HepG2 (cell line): ENCODE measurements around the gene MYH7. TPM values are rescaled to one million over a fixed set of nuclear protein-coding genes. Genes with fewer than 3 reads are reported as not detected.
A peak's percentile ranks its signal among the peaks of the same experiment; 100 is the strongest.

ENCODE experiments used
- ATF1 ChIP-seq: IDR thresholded peaks from 2 replicates; pipeline ENCODE4 v1.6.1; 2016; ENCODE audit warnings: mild to moderate bottlenecking, control low read depth
- BCLAF1 ChIP-seq: fragments of 450-650 bp; IDR thresholded peaks from 2 replicates; pipeline ENCODE4 v1.6.1; 2017; ENCODE audit warnings: mild to moderate bottlenecking
- CC2D1A ChIP-seq: sonication (generic); formaldehyde crosslinking; IDR thresholded peaks from 2 replicates; pipeline ENCODE4 v1.8.1; 2023; ENCODE audit warnings: mild to moderate bottlenecking, missing genetic modification reagents
- DNMT3B ChIP-seq: conservative IDR thresholded peaks from 2 replicates; pipeline ENCODE4 v1.6.1; 2016; ENCODE audit warnings: missing biosample characterization, control low read depth
- FOXC1 ChIP-seq: sonication (generic); formaldehyde crosslinking; IDR thresholded peaks from 2 replicates; pipeline ENCODE4 v1.8.0; 2022; ENCODE audit warnings: mild to moderate bottlenecking, missing genetic modification reagents, borderline replicate concordance
- HMG20A ChIP-seq: IDR thresholded peaks from 2 replicates; pipeline ENCODE4 v1.6.1; 2016; ENCODE audit warnings: borderline replicate concordance
- ISL2 ChIP-seq: sonication (generic); formaldehyde crosslinking; IDR thresholded peaks from 2 replicates; pipeline ENCODE4 v1.5.0; 2020; ENCODE audit warnings: missing genetic modification reagents
- KMT2A ChIP-seq: sonication (generic); formaldehyde crosslinking; IDR thresholded peaks from 2 replicates; pipeline ENCODE4 v1.4.0; 2020; ENCODE audit warnings: missing genetic modification reagents
- NFE2 ChIP-seq: sonication (generic); formaldehyde crosslinking; IDR thresholded peaks from 2 replicates; pipeline ENCODE4 v1.4.0; 2020; ENCODE audit warnings: missing genetic modification reagents
- PRPF4 ChIP-seq: fragments of 200-400 bp; formaldehyde crosslinking; IDR thresholded peaks from 2 replicates; pipeline ENCODE4 v1.6.1; 2016; ENCODE audit warnings: low read length, low read depth; ENCODE audit not compliant: poor library complexity, severe bottlenecking
- TAF1 ChIP-seq: sonication (generic); formaldehyde crosslinking; IDR thresholded peaks from 2 replicates; pipeline ENCODE4 v1.4.0; 2020; ENCODE audit warnings: missing genetic modification reagents
- ZBTB2 ChIP-seq: sonication (generic); formaldehyde crosslinking; IDR thresholded peaks from 2 replicates; pipeline ENCODE4 v1.8.0; 2022; ENCODE audit warnings: low read depth, missing genetic modification reagents
- ZBTB21 ChIP-seq: sonication (generic); formaldehyde crosslinking; IDR thresholded peaks from 2 replicates; pipeline ENCODE4 v1.4.0; 2020; ENCODE audit warnings: missing genetic modification reagents
- ZNF350 ChIP-seq: sonication (generic); formaldehyde crosslinking; IDR thresholded peaks from 2 replicates; pipeline ENCODE4 v1.4.0; 2020; ENCODE audit warnings: mild to moderate bottlenecking, low read depth, missing genetic modification reagents, borderline replicate concordance
- ZNF451 ChIP-seq: sonication (generic); formaldehyde crosslinking; IDR thresholded peaks from 2 replicates; pipeline ENCODE4 v1.5.0; 2020; ENCODE audit warnings: mild to moderate bottlenecking, missing genetic modification reagents
- ZNF563 ChIP-seq: sonication (generic); formaldehyde crosslinking; IDR thresholded peaks from 2 replicates; pipeline ENCODE4 v1.8.0; 2022; ENCODE audit warnings: mild to moderate bottlenecking, moderate library complexity, missing genetic modification reagents
- ZNF614 ChIP-seq: IDR thresholded peaks from 2 replicates; pipeline ENCODE4 v1.6.1; 2018; ENCODE audit warnings: missing biosample characterization, missing genetic modification reagents, inconsistent platforms, borderline replicate concordance
- ZNF724P ChIP-seq: sonication (generic); formaldehyde crosslinking; IDR thresholded peaks from 2 replicates; pipeline ENCODE4 v1.8.0; 2022; ENCODE audit warnings: missing genetic modification reagents, borderline replicate concordance
- ZNF746 ChIP-seq: sonication (generic); formaldehyde crosslinking; IDR thresholded peaks from 2 replicates; pipeline ENCODE4 v1.8.0; 2022; ENCODE audit warnings: mild to moderate bottlenecking, missing genetic modification reagents
- polyA plus RNA-seq, 8 experiments: library from polyadenylated mRNA; depleted of rRNA in 3 of 8; stranded (reverse) in 7 of 8; unstranded in 1 of 8; fragments of >200 nt; fragmentation: Illumina TruSeq in 4 of 8; extraction: Trizol in 4 of 8; gene quantifications; 2 replicates each; pipeline versions ENCODE4 v1.2.1 to v1.2.3, GENCODE V29; 2011 to 2016; ENCODE audit warnings: low read depth in 4 of 8, missing spikeins in 1 of 8, mixed read lengths in 1 of 8; ENCODE audit not compliant: insufficient read depth in 1 of 8
- total RNA-seq, 5 experiments: library from RNA; depleted of rRNA; stranded (reverse); fragments of >200 nt; fragmentation: Illumina TruSeq; extraction: Trizol; gene quantifications; 2 replicates each; pipeline ENCODE4 v1.2.3, GENCODE V29; 2016; ENCODE audit warnings: low read depth in 1 of 5
- TF ChIP-seq, protein P1 (sequence below): sonication (generic); formaldehyde crosslinking; conservative IDR thresholded peaks from 2 replicates; pipeline ENCODE4 v1.4.0; 2020; ENCODE audit warnings: missing genetic modification reagents
- TF ChIP-seq, protein P2 (sequence below): sonication (generic); formaldehyde crosslinking; IDR thresholded peaks from 2 replicates; pipeline ENCODE4 v1.5.0; 2020; ENCODE audit warnings: missing genetic modification reagents
- TF ChIP-seq, protein P3 (sequence below): sonication (generic); formaldehyde crosslinking; IDR thresholded peaks from 2 replicates; pipeline ENCODE4 v1.8.0; 2022; ENCODE audit warnings: mild to moderate bottlenecking, missing genetic modification reagents, moderate library complexity

MYH7 gene
- total and polyA plus RNA-seq, 2 of the 13 experiments (the other 11 are each of a cell fraction or from before 2014, with no cell fraction given), result 0.04 TPM; not detected in 1

DNA sequence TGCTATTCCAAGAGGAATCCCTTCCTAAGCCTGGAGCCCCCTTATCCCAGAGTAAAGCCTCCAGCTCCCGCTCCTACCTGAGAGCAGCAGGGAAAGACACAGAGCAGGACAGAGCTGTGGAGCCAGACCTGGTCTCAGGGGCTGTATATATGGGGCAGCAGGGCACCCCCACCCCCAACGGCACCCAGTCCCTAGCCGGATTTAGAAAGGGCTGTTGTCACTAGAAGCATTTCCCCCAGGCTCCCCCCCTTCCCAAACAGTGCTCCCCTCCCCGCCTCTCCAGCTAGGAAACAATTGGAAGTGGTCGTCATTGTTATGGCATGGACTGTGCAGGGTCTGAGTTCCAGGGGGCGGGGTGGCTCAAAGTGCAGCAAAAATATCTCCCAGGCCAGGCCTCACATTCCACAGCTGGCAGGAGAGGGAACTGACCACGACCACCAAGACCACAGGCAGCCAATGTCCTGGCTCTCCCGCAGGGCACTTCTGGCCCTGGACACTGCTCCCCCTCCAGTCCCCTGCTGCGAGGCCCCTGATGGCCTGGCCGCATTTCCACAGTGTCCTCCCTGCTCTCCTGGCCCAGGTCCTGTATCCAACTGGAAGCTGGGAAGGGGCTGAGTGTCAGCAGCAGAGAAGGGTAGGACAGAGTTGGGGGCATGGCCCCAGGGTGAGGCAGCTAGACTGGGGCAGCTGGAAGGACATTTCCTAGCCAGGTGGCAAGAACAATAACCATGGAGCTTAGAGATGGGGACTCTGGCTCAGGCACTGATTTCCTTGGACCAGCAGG lies at the start of gene MYH7 (continued):
- TF ChIP-seq BCLAF1 (no peak), ZBTB2 (CRISPR knock-in tag) (no peak), NFE2 (CRISPR knock-in tag) (no peak), ZNF614 (CRISPR knock-in tag) (no peak), ZNF746 (0 out of 2 replicates have a peak, but pooled peaks have one; percentile 36), HMG20A (CRISPR knock-in tag) (no peak), KMT2A (CRISPR knock-in tag) (no peak), TAF1 (peak; percentile 23; the same call in 1 of the 2 replicates), DNMT3B (CRISPR knock-in tag) (no peak), FOXC1 (CRISPR knock-in tag) (no peak; the same call in none of the 2 replicates), ZNF350 (CRISPR knock-in tag) (no peak), ZNF451 (peak; percentile 90), ISL2 (CRISPR knock-in tag) (no peak), ZBTB21 (CRISPR knock-in tag) (no peak), ZNF724P (CRISPR knock-in tag) (no peak; the same call in 1 of the 2 replicates), PRPF4 (no peak), ATF1 (CRISPR knock-in tag) (no peak), ZNF563 (CRISPR knock-in tag) (peak; percentile 90), CC2D1A (no peak)
- TF ChIP-seq, protein P1, sequence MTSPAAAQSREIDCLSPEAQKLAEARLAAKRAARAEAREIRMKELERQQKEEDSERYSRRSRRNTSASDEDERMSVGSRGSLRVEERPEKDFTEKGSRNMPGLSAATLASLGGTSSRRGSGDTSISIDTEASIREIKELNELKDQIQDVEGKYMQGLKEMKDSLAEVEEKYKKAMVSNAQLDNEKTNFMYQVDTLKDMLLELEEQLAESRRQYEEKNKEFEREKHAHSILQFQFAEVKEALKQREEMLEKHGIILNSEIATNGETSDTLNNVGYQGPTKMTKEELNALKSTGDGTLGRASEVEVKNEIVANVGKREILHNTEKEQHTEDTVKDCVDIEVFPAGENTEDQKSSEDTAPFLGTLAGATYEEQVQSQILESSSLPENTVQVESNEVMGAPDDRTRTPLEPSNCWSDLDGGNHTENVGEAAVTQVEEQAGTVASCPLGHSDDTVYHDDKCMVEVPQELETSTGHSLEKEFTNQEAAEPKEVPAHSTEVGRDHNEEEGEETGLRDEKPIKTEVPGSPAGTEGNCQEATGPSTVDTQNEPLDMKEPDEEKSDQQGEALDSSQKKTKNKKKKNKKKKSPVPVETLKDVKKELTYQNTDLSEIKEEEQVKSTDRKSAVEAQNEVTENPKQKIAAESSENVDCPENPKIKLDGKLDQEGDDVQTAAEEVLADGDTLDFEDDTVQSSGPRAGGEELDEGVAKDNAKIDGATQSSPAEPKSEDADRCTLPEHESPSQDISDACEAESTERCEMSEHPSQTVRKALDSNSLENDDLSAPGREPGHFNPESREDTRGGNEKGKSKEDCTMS (CRISPR knock-in tag), result no peak; the same call in 1 of the 2 replicates
- TF ChIP-seq, protein P2, sequence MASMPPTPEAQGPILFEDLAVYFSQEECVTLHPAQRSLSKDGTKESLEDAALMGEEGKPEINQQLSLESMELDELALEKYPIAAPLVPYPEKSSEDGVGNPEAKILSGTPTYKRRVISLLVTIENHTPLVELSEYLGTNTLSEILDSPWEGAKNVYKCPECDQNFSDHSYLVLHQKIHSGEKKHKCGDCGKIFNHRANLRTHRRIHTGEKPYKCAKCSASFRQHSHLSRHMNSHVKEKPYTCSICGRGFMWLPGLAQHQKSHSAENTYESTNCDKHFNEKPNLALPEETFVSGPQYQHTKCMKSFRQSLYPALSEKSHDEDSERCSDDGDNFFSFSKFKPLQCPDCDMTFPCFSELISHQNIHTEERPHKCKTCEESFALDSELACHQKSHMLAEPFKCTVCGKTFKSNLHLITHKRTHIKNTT (CRISPR knock-in tag), result no peak
- TF ChIP-seq, protein P3, sequence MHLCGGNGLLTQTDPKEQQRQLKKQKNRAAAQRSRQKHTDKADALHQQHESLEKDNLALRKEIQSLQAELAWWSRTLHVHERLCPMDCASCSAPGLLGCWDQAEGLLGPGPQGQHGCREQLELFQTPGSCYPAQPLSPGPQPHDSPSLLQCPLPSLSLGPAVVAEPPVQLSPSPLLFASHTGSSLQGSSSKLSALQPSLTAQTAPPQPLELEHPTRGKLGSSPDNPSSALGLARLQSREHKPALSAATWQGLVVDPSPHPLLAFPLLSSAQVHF (CRISPR knock-in tag), result no peak
